ENCODE data around the gene BRMS1L. TPM values are rescaled to one million over a fixed set of nuclear protein-coding genes. Genes with fewer than 3 reads are reported as not detected.
"Not testable (repeated sequence)": the region's sequence is repeated elsewhere in the genome, so short reads cannot be mapped to it uniquely, and the experiment has no call there.

The BRMS1L gene
- 16.8 TPM for total RNA-seq (ENCODE audit: unreplicated experiment)
- long read RNA-seq, partial matches to known transcripts, result 0 of 6 reads
- long read RNA-seq, other reads (novel, unspliced or antisense), result 2 of 6 reads

GRCh38 chr14:35826218-35826951, at the start of gene BRMS1L:
Gene BRMS1L (plus strand): TSS chr14:35826338. CDS start chr14:35826517, 179 bp downstream.
- no peak for TF ChIP-seq CTCF (IDR thresholded peaks at IDR 0.05; ENCODE audit: unreplicated experiment)
- Mint-ChIP-seq H3K27me3 (ENCODE audit: unreplicated experiment) (peaks cover 8% of the 10 kb centered on the region), H3K9me3 (ENCODE audit: unreplicated experiment) (no peaks in the 10 kb centered on the region), H3K4me3 (ENCODE audit: unreplicated experiment) (peak within 1 kb of the TSS; percentile 96), H3K36me3 (ENCODE audit: low read depth, unreplicated experiment) (peaks cover 4% of the 10 kb centered on the region), H3K27ac (ENCODE audit: unreplicated experiment) (peak within 1 kb of the TSS; percentile 90), H3K4me1 (ENCODE audit: unreplicated experiment) (peaks cover 16% of the 10 kb centered on the region)
- peak; percentile 96 for DNase-seq (ENCODE audit: low spot score)

- Mint-ChIP-seq H3K9me3 (ENCODE audit: unreplicated experiment) (no peaks in the 10 kb centered on the region), H3K36me3 (ENCODE audit: low read depth, unreplicated experiment) (peaks cover 4% of the 10 kb centered on the region), H3K27me3 (ENCODE audit: unreplicated experiment) (no peaks in the 10 kb centered on the region), H3K4me3 (ENCODE audit: unreplicated experiment) (no peak overlapping the region), H3K4me1 (ENCODE audit: unreplicated experiment) (no peaks in the 10 kb centered on the region), H3K27ac (ENCODE audit: unreplicated experiment) (no peak overlapping the region)
- TF ChIP-seq CTCF (IDR thresholded peaks at IDR 0.05; ENCODE audit: unreplicated experiment), result no peak
- no peak for DNase-seq (ENCODE audit: low spot score)
Observed at GRCh38 chr14:35776823-35777222, 49.3 kb upstream of the BRMS1L start.

DNA sequence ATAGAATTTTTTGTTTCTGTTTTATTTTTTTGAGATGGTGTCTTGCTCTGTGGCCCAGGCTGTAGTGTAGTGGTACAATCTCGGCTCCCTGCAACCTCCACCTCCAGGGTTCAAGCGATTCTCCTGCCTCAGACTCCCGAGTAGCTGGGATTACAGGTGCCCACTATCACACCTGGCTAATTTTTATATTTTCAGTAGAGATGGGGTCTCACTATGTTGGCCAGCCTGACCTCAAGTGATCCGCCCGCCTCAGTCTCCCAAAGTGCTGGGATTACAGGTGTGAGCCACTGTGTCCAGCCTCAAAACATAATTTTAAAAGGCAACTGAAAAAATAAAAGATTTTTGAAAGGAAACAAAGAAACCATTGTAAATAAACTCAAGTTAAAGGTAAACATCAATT, 48.6 kb upstream of the BRMS1L start:
- H3K27ac Mint-ChIP-seq (ENCODE audit: unreplicated experiment); H3K27me3 Mint-ChIP-seq (ENCODE audit: unreplicated experiment); DNase-seq (ENCODE audit: low spot score); H3K36me3 Mint-ChIP-seq (ENCODE audit: low read depth, unreplicated experiment); H3K4me1 Mint-ChIP-seq (ENCODE audit: unreplicated experiment); H3K4me3 Mint-ChIP-seq (ENCODE audit: unreplicated experiment); H3K9me3 Mint-ChIP-seq (ENCODE audit: unreplicated experiment): not testable (repeated sequence)

GRCh38 chr14:35779368-35779767, 46.8 kb upstream of the BRMS1L start:
- no peak for DNase-seq (ENCODE audit: low spot score)
- TF ChIP-seq CTCF (IDR thresholded peaks at IDR 0.05; ENCODE audit: unreplicated experiment), result no peak
- Mint-ChIP-seq H3K4me3 (ENCODE audit: unreplicated experiment) (no peak overlapping the region), H3K9me3 (ENCODE audit: unreplicated experiment) (no peaks in the 10 kb centered on the region), H3K4me1 (ENCODE audit: unreplicated experiment) (no peaks in the 10 kb centered on the region), H3K27ac (ENCODE audit: unreplicated experiment) (no peak overlapping the region), H3K27me3 (ENCODE audit: unreplicated experiment) (no peaks in the 10 kb centered on the region), H3K36me3 (ENCODE audit: low read depth, unreplicated experiment) (peaks cover 4% of the 10 kb centered on the region)

GRCh38 chr14:35783699-35784098, 42.4 kb upstream of the BRMS1L start:
- Mint-ChIP-seq H3K9me3 (ENCODE audit: unreplicated experiment) (no peaks in the 10 kb centered on the region), H3K36me3 (ENCODE audit: low read depth, unreplicated experiment) (peaks cover 4% of the 10 kb centered on the region), H3K4me3 (ENCODE audit: unreplicated experiment) (no peak overlapping the region), H3K4me1 (ENCODE audit: unreplicated experiment) (peaks cover 6% of the 10 kb centered on the region), H3K27ac (ENCODE audit: unreplicated experiment) (no peak overlapping the region), H3K27me3 (ENCODE audit: unreplicated experiment) (no peaks in the 10 kb centered on the region)
- DNase-seq (ENCODE audit: low spot score), result no peak
- no peak for TF ChIP-seq CTCF (IDR thresholded peaks at IDR 0.05; ENCODE audit: unreplicated experiment)

All from endothelial cell (in vitro differentiated cells).